ENCODE data around the gene INPP5D. TPM values are rescaled to one million over a fixed set of nuclear protein-coding genes. Genes with fewer than 3 reads are reported as not detected.

Gene INPP5D
- 100 to 1,000 TPM; 115 to 121 TPM for total RNA-seq

GRCh38 chr2:233059797-233060500 is at the start of gene INPP5D:
TSS of gene INPP5D (plus strand) at chr2:233060342. CDS start at chr2:233060479, 137 bp downstream.

GRCh38 chr2:233013027-233013461 is 47.1 kb upstream of the INPP5D start, which contains the start of gene NGEF:
TSS of gene NGEF (minus strand) at chr2:233013256. CDS start at chr2:232974890, 38,366 bp downstream.

GRCh38 chr2:233032551-233033320 is 27.4 kb upstream of the INPP5D start, which contains the start of gene NEU2:
TSS of gene NEU2 (plus strand) at chr2:233032672. CDS start at chr2:233032672, 0 bp downstream.

GRCh38 chr2:233251306-233252116 is 191.4 kb downstream of the INPP5D start, which contains the start of gene ATG16L1:
TSS of gene ATG16L1 (plus strand) at chr2:233251673. CDS start at chr2:233251828, 155 bp downstream.

Other genes with a start within 250 kb of the INPP5D start
- gene SNORC, start 190.1 kb upstream of the INPP5D start, total RNA-seq, result 1 to 10 TPM; 1.6 to 1.7 TPM
- under 1 TPM; 0.12 to 0.18 TPM for gene NGEF, start 47.1 kb upstream of the INPP5D start, total RNA-seq
- gene NEU2, start 27.7 kb upstream of the INPP5D start, total RNA-seq, result not detected
- gene ATG16L1, start 191.3 kb downstream of the INPP5D start, total RNA-seq, result 10 to 100 TPM; 48.1 TPM
- under 1 TPM; 0.10 to 0.55 TPM for gene SAG, start 247.5 kb downstream of the INPP5D start, total RNA-seq

All from activated naive CD4-positive, alpha-beta T cell treated with anti-CD3 and anti-CD28 coated beads, Interleukin-2, amount 10 ng/mL, durations not matched to agents 5 hours and 36 hours (primary cell).